ENCODE data around the gene SAMHD1. TPM values are rescaled to one million over a fixed set of nuclear protein-coding genes. Genes with fewer than 3 reads are reported as not detected.

SAMHD1 gene
- total RNA-seq, 4 donors from 2014 or later: 178 to 620 (median 469) TPM

GRCh38 chr20:36916199-36916598, 35.3 kb downstream of the SAMHD1 start:
- TF ChIP-seq CTCF (IDR thresholded peaks at IDR 0.05; ENCODE audit: low read depth): no peak

- no peak for TF ChIP-seq CTCF (IDR thresholded peaks at IDR 0.05; ENCODE audit: low read depth)
These were observed 42.9 kb downstream of the SAMHD1 start for GRCh38 chr20:36908603-36909002.

GRCh38 chr20:36904690-36905089, 46.8 kb downstream of the SAMHD1 start:
- TF ChIP-seq CTCF (IDR thresholded peaks at IDR 0.05; ENCODE audit: low read depth): no peak

- no peak for TF ChIP-seq CTCF (IDR thresholded peaks at IDR 0.05; ENCODE audit: low read depth)
These were observed 56.5 kb downstream of the SAMHD1 start for GRCh38 chr20:36895036-36895435.

GRCh38 chr20:36893801-36894200, 57.7 kb downstream of the SAMHD1 start:
- no peak for TF ChIP-seq CTCF (IDR thresholded peaks at IDR 0.05; ENCODE audit: low read depth)

GRCh38 chr20:36891211-36891610, 60.3 kb downstream of the SAMHD1 start:
- no peak for TF ChIP-seq CTCF (IDR thresholded peaks at IDR 0.05; ENCODE audit: low read depth)

GRCh38 chr20:36890586-36890985, 60.9 kb downstream of the SAMHD1 start:
- TF ChIP-seq CTCF (IDR thresholded peaks at IDR 0.05; ENCODE audit: low read depth): no peak
